Activated CD8-positive, alpha-beta T cell treated with anti-CD3 and anti-CD28 coated beads, Interleukin-2, amount 10 ng/mL, durations not matched to agents 7 days and 5 days (primary cell): ENCODE data around the gene PIK3R4. TPM values are rescaled to one million over a fixed set of nuclear protein-coding genes. Genes with fewer than 3 reads are reported as not detected.

Experiments
- ATAC-seq: fragments of 150-1000 bp; cut with Tn5 transposase; one replicate; pipeline ENCODE4 v1.10.0; 2021; ENCODE audit warnings: moderate library complexity
- CTCF ChIA-PET: fragments of 350-600 bp; sonication (Branson Sonifier 250); formaldehyde crosslinking; loops from one replicate; lab custom pipeline; 2021; ENCODE audit warnings: antibody characterized with exemption; lab: Charles Lee
- POLR2A ChIA-PET: fragments of 350-600 bp; sonication (Branson Sonifier 250); formaldehyde crosslinking; loops from one replicate; lab custom pipeline; 2021; ENCODE audit warnings: antibody characterized with exemption; lab: Charles Lee
- DNase-seq: peaks from one replicate; pipeline ENCODE4 v3.0.0-alpha.2; 2020
- H3K27ac Mint-ChIP-seq: one replicate; pipeline ENCODE4 v1.8.0; 2021; ENCODE audit warnings: mild to moderate bottlenecking, mixed read lengths
- H3K27me3 Mint-ChIP-seq: one replicate; pipeline ENCODE4 v1.8.0; 2021; ENCODE audit warnings: low read depth, mixed read lengths
- H3K36me3 Mint-ChIP-seq: one replicate; pipeline ENCODE4 v1.8.0; 2021; ENCODE audit warnings: low read depth, mixed read lengths
- H3K4me1 Mint-ChIP-seq: one replicate; pipeline ENCODE4 v1.8.0; 2021; ENCODE audit warnings: low read depth, mixed read lengths
- H3K4me3 Mint-ChIP-seq: one replicate; pipeline ENCODE4 v1.8.0; 2021; ENCODE audit warnings: mild to moderate bottlenecking, mixed read lengths
- H3K9me3 Mint-ChIP-seq: one replicate; pipeline ENCODE4 v1.8.0; 2022; ENCODE audit warnings: mixed read lengths; ENCODE audit not compliant: insufficient read depth
- total RNA-seq, 2 experiments: library from RNA; stranded (reverse); gene quantifications; one replicate each; pipeline ENCODE4 v1.2.3, GENCODE V29; 2021

The PIK3R4 gene
- total RNA-seq, 2 experiments from 2014 or later: 24.1 to 24.6 TPM

DNA sequence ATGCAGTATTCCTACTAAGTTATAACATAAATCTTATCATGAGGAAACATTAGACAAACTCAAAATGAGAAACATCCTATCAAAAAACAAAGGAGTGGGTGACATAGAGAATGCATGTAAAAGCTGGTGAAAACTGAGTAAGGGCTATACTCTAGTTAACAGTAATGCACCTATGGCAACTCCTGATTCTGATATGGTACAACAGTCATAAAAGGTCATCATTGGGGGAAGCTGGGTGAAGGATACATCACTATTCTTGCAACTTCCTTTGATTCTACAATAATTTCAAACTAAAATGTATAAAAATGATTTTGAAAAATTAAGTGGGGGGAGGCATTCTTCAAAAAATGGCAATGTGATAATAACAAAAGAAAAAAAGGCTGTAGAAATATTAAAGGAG, 6.8 kb downstream of the PIK3R4 start:
- Mint-ChIP-seq H3K9me3 (peaks cover 7% of the 10 kb centered on the region), H3K27ac (no peak overlapping the region), H3K4me3 (no peak overlapping the region), H3K4me1 (peaks cover 36% of the 10 kb centered on the region), H3K36me3 (peaks cover 48% of the 10 kb centered on the region), H3K27me3 (no peaks in the 10 kb centered on the region)
- ATAC-seq (no peak), DNase-seq (no peak)
- CTCF ChIA-PET: no interaction called here
- POLR2A ChIA-PET: no interaction called here

DNA sequence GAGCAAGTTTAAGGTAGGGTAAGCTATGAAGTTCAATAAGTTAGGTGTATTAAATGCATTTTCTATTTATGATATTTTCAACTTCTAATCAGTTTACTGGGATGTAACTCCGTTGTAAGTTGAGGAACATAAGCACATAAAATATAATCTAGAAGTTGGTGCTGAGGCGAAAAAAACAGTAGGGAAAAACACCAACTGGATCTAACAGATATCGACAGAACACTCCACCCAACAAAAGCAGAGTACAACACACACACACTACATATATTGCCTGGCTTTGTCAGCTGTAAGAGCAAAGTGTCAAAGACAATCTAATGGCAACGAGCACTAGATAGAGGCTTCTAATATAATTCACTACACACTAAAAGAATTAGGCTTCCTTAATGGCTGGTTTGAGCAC, 8.4 kb downstream of the PIK3R4 start:
- no peak for ATAC-seq
- Mint-ChIP-seq H3K36me3 (peaks cover 37% of the 10 kb centered on the region), H3K9me3 (peaks cover 7% of the 10 kb centered on the region), H3K27me3 (no peaks in the 10 kb centered on the region), H3K27ac (no peak overlapping the region), H3K4me1 (peaks cover 22% of the 10 kb centered on the region), H3K4me3 (no peak overlapping the region)
- ChIA-PET CTCF (no interaction called here), POLR2A (no interaction called here)
- DNase-seq: no peak

DNA sequence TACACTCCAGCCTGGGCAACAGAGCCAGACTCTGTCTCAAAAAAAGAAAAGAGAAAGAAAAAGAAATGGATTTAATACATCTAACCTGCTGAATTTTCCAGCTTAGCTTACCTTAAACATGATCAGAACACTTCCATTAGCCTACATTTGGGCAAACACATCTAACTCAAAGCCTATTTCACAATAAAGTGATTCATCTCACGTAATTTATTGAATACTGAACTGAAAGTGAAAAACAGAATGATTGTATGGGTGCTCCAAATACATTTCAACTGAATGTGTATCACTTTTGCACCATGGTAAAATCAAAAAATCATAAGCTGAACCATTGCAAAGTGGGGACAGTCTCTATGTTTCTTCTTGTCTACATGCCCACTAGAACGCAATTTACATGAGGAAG, 9.0 kb downstream of the PIK3R4 start:
- no peak overlapping the region for H3K4me3 Mint-ChIP-seq
- ChIA-PET CTCF (no interaction called here), POLR2A (interaction anchor here (0.7 kb wide), 1 partner anchor 163 kb away, joined by 3 read pairs; no protein-coding TSS in a partner anchor)
- H3K27ac Mint-ChIP-seq: no peak overlapping the region
- H3K36me3 Mint-ChIP-seq: peaks cover 37% of the 10 kb centered on the region
- DNase-seq (no peak), ATAC-seq (no peak)
- H3K27me3 Mint-ChIP-seq: no peaks in the 10 kb centered on the region
- peaks cover 7% of the 10 kb centered on the region for H3K9me3 Mint-ChIP-seq
- peaks cover 19% of the 10 kb centered on the region for H3K4me1 Mint-ChIP-seq

DNA sequence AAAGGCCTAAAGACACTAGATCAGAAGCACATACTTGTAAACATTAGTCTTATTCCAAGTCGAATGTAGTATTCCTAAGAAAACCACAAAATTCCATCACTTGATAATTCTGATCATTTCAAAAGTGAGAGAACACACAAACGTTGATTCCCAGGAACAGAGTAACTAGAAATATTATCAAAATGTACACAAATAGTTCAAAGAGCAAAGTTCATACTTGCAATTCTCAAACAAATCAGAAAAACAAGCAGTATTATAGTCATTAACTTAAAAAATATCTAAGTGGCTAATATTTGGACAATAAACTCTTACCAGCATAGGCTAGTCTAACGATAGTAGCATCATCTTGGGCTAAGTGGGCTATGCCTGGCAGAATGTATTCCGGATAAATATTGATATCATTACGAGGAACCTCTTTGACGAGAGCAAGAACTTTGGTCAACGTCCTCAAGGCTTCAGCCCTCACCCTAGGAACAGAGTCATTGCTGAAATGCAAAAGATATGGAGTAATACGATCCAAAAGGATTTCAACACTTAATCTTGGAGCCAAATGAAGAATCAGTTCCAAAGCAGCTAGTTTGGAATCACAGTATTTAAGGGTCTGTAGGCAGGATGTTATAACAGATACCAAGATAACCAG, 13.3 kb downstream of the PIK3R4 start:
- H3K27ac Mint-ChIP-seq: no peak overlapping the region
- no peaks in the 10 kb centered on the region for H3K27me3 Mint-ChIP-seq
- H3K4me3 Mint-ChIP-seq: no peak overlapping the region
- peaks cover 7% of the 10 kb centered on the region for H3K9me3 Mint-ChIP-seq
- peaks cover 2% of the 10 kb centered on the region for H3K4me1 Mint-ChIP-seq
- no peak for DNase-seq
- H3K36me3 Mint-ChIP-seq: peaks cover 21% of the 10 kb centered on the region
- POLR2A ChIA-PET: interaction anchor here (0.8 kb wide), 1 partner anchor 172 kb away, joined by 3 read pairs; no protein-coding TSS in a partner anchor
- CTCF ChIA-PET: interaction anchor here (1.5 kb wide), 1 partner anchor 160 kb away, joined by 5 read pairs; the partner anchor contains the start of gene ATP2C1
- ATAC-seq: no peak

DNA sequence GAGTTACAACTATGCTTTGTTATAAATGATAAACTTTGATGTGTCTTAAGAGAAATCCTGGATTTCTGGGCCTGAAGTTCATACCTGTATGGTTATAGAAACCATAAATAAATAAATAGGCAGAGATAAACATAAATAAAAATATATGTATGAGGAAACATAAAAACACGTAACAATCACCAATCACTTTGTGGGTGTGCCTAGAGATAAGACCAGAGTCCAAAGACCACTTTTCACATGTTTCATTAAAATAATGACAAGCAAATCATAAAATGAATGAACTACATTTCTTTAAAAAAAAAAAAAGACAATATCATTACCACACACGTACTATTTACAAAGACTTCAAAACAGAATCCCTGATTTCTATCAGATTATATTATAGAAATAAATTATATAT, 14.1 kb downstream of the PIK3R4 start:
- Mint-ChIP-seq H3K4me3 (no peak overlapping the region), H3K4me1 (no peaks in the 10 kb centered on the region), H3K27ac (no peak overlapping the region), H3K36me3 (peaks cover 13% of the 10 kb centered on the region), H3K9me3 (peaks cover 7% of the 10 kb centered on the region), H3K27me3 (no peaks in the 10 kb centered on the region)
- ATAC-seq: no peak
- CTCF ChIA-PET: interaction anchor here (1.5 kb wide), 1 partner anchor 161 kb away, joined by 5 read pairs; the partner anchor contains the start of gene ATP2C1
- DNase-seq: no peak
- POLR2A ChIA-PET: no interaction called here

DNA sequence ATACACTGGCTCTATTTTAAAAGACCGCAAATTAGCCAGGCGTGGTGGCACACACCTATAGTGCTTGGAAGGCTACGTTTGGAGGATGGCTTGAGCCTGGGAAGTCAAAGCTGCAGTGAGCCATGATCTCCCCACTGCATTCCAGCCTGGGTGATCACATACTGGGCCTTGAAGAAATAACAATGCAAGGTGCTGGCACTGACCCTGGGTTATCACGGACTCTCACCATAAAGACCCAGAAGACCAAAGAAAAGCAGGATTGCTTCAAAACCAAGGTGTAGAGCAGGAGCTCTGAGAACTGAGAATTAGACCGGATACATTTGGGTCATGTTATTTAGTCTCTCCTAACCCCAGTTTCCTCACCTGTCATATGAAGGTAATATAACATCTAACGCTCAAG, 14.8 kb downstream of the PIK3R4 start:
- H3K4me3 Mint-ChIP-seq: no peak overlapping the region
- ChIA-PET CTCF (interaction anchor here (1.5 kb wide), 1 partner anchor 162 kb away, joined by 5 read pairs; the partner anchor contains the start of gene ATP2C1), POLR2A (no interaction called here)
- peaks cover 3% of the 10 kb centered on the region for H3K9me3 Mint-ChIP-seq
- H3K4me1 Mint-ChIP-seq: peaks cover 1% of the 10 kb centered on the region
- ATAC-seq (no peak), DNase-seq (no peak)
- H3K27me3 Mint-ChIP-seq: no peaks in the 10 kb centered on the region
- H3K36me3 Mint-ChIP-seq: peaks cover 11% of the 10 kb centered on the region
- H3K27ac Mint-ChIP-seq: no peak overlapping the region

DNA sequence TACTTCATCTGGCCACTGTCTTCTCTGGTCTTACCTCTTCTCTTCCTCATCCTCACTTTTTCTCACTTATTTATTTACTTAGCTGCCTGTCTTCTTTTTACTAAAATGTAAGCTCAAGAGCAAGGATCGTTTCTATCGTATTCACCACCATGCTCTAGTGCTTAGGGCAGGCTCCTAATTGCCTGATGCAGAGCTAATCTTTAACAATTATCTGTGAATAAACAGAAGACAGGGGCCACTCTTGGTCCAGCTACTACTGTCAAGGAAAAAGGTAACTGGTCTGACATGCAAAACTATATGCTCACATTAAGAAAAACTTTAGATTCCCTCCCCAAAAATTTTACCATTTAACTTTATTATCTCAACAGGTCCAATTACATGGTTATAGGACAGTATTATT, 17.5 kb downstream of the PIK3R4 start:
- ATAC-seq (no peak), DNase-seq (no peak)
- H3K9me3 Mint-ChIP-seq: no peaks in the 10 kb centered on the region
- no peaks in the 10 kb centered on the region for H3K27me3 Mint-ChIP-seq
- no peak overlapping the region for H3K4me3 Mint-ChIP-seq
- H3K4me1 Mint-ChIP-seq: peaks cover 3% of the 10 kb centered on the region
- POLR2A ChIA-PET: interaction anchor here (0.6 kb wide), 2 partner anchors 152 to 1693 kb away, joined by 3 read pairs; no protein-coding TSS in a partner anchor
- no peak overlapping the region for H3K27ac Mint-ChIP-seq
- peaks cover 10% of the 10 kb centered on the region for H3K36me3 Mint-ChIP-seq
- CTCF ChIA-PET: interaction anchor here (1.1 to 1.2 kb wide), 2 partner anchors 30 to 31 kb away, joined by 3 read pairs; no protein-coding TSS in a partner anchor

DNA sequence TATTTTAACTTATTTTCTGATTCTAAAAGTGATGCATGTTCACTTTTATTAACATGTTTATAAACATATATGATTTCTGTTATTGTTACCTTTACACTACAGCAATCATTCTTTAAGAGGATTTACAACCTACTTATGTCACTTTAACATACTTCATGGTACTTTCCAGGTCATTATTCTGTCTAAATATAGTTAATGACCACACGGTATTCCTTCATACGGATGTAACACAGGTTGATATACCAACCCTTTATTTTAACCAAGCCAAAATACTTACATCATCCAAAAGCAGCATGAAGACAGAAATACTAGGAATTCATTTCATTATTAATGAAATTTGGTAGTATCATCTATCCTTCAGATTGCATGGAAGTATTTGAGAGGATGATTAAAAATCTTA, 18.6 kb downstream of the PIK3R4 start:
- no peak for DNase-seq
- H3K4me1 Mint-ChIP-seq: peaks cover 3% of the 10 kb centered on the region
- CTCF ChIA-PET: no interaction called here
- no peak overlapping the region for H3K27ac Mint-ChIP-seq
- POLR2A ChIA-PET: no interaction called here
- no peak overlapping the region for H3K4me3 Mint-ChIP-seq
- H3K9me3 Mint-ChIP-seq: no peaks in the 10 kb centered on the region
- H3K36me3 Mint-ChIP-seq: peaks cover 12% of the 10 kb centered on the region
- H3K27me3 Mint-ChIP-seq: no peaks in the 10 kb centered on the region
- no peak for ATAC-seq

DNA sequence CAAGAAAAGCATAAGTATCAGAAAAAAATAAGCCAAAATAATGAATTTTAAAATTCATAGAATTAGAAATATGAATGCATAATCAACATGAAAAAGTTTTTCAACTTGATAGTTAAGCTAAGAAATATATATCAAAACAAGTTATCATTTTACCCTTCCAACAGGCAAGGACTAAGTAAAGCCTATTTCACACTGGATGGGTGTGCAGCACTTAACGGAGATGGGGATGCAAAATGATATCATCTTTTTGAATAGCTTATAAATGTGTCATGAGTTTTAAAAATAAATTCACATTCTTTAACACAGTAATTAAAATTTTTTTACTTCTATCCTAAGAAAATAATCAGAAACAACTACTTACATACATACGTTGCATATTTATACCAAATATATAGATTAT, 20.9 kb downstream of the PIK3R4 start:
- ChIA-PET CTCF (no interaction called here), POLR2A (no interaction called here)
- Mint-ChIP-seq H3K4me3 (no peak overlapping the region), H3K27me3 (no peaks in the 10 kb centered on the region), H3K4me1 (peaks cover 3% of the 10 kb centered on the region), H3K36me3 (peaks cover 15% of the 10 kb centered on the region), H3K27ac (no peak overlapping the region), H3K9me3 (no peaks in the 10 kb centered on the region)
- no peak for ATAC-seq
- DNase-seq: no peak

DNA sequence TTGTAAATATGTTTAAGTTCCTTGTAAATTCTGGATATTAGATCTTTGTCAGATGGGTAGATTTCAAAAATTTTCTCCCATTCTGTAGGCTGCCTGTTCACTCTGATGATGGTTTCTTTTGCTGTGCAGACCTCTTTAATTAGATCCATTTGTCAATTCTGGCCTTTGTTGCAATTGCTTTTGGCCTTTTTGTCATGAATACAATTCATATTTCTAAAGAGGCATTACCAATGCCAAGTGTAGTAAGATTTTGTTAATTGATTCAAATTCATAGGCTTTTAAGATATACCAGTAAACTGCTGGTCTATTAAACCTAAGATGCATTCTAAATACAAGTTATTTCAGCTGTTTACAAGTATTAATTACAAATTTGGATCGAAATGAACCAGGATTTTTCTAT, 31.0 kb downstream of the PIK3R4 start:
- ATAC-seq: no peak
- Mint-ChIP-seq H3K27ac (no peak overlapping the region), H3K9me3 (no peaks in the 10 kb centered on the region), H3K27me3 (no peaks in the 10 kb centered on the region), H3K36me3 (peaks cover 28% of the 10 kb centered on the region), H3K4me3 (no peak overlapping the region), H3K4me1 (no peaks in the 10 kb centered on the region)
- no peak for DNase-seq
- CTCF ChIA-PET: no interaction called here
- POLR2A ChIA-PET: no interaction called here

DNA sequence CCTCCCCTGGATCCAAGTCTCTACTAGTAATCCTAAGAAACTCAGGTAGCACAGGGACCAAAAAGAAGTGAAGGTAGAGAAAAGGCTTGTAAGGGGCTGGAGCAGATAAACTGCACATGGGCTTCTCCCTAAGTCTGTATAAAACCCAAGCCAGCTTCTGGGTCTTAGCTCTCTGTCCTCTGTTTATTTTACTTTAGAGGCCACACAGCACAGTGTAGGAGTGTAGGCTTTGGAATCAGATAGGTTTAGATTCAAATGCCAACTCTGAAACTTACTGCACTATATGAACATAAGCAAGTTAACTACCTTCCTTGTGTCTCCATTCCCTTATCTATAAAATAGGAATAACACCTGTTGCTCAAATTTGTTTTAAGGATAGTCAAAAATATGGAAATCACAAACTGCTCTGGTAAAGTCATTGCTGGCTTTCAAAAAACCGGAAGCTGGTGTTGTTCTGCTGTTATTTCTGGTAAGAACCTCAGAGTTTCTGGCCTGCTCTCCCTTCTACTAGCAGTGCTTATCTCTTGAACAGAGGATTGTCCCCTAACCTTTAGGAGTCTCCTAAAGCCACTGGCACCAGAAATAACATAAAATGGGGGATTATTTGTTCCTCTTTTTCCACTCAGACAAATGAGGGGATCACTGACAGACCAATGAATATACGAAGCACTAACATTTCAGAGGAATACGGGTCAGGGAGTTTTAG, 33.8 kb downstream of the PIK3R4 start:
- no peaks in the 10 kb centered on the region for H3K27me3 Mint-ChIP-seq
- DNase-seq (no peak), ATAC-seq (no peak)
- no peaks in the 10 kb centered on the region for H3K4me1 Mint-ChIP-seq
- H3K27ac Mint-ChIP-seq: no peak overlapping the region
- no peak overlapping the region for H3K4me3 Mint-ChIP-seq
- CTCF ChIA-PET: no interaction called here
- peaks cover 33% of the 10 kb centered on the region for H3K36me3 Mint-ChIP-seq
- no peaks in the 10 kb centered on the region for H3K9me3 Mint-ChIP-seq
- POLR2A ChIA-PET: interaction anchor here (0.6 kb wide), 1 partner anchor 13 kb away, joined by 3 read pairs; no protein-coding TSS in a partner anchor
